HL-60 (cell line): ENCODE measurements around the gene KRT77.

Experiments
- DNase-seq, 2 experiments: peaks; one replicate each; pipeline ENCODE4 v3.0.0-alpha.2; 2010 to 2020; ENCODE audit warnings: low read depth in 1 of 2, low spot score in 1 of 2
- H3K27ac ChIP-seq: fragments of 250-450 bp; sonication (Bioruptor Pico); replicated peaks from 2 replicates; pipeline ENCODE4 v1.5.1; 2020; ENCODE audit warnings: mild to moderate bottlenecking, moderate library complexity
- H3K27me3 ChIP-seq: fragments of 250-450 bp; sonication (Bioruptor Pico); 2 replicates; pipeline ENCODE4 v1.5.1; 2021; ENCODE audit warnings: mild to moderate bottlenecking, moderate library complexity; ENCODE audit not compliant: insufficient read depth, poor library complexity, severe bottlenecking
- H3K4me3 ChIP-seq: replicated peaks from 2 replicates; pipeline ENCODE4 v1.5.1; 2011; ENCODE audit warnings: mild to moderate bottlenecking, control low read depth, low read length; ENCODE audit not compliant: insufficient read depth
- GABPA ChIP-seq: IDR thresholded peaks from 2 replicates; pipeline ENCODE4 v1.6.1; 2012; ENCODE audit warnings: low read depth
- POLR2AphosphoS5 ChIP-seq: IDR thresholded peaks from 2 replicates; pipeline ENCODE4 v1.6.1; 2012; ENCODE audit warnings: low read depth
- REST ChIP-seq: IDR thresholded peaks from 2 replicates; pipeline ENCODE4 v1.6.1; 2012; ENCODE audit warnings: low read depth; ENCODE audit not compliant: insufficient replicate concordance
- SPI1 ChIP-seq: IDR thresholded peaks from 2 replicates; pipeline ENCODE4 v1.6.1; 2012; ENCODE audit warnings: low read depth, mild to moderate bottlenecking, borderline replicate concordance
- TF ChIP-seq, protein P1 (sequence below): IDR thresholded peaks from one replicate; pipeline ENCODE4 v1.5.1; 2011; ENCODE audit warnings: low read length, control low read depth, inconsistent platforms; ENCODE audit not compliant: insufficient read depth

Gene KRT77

DNA sequence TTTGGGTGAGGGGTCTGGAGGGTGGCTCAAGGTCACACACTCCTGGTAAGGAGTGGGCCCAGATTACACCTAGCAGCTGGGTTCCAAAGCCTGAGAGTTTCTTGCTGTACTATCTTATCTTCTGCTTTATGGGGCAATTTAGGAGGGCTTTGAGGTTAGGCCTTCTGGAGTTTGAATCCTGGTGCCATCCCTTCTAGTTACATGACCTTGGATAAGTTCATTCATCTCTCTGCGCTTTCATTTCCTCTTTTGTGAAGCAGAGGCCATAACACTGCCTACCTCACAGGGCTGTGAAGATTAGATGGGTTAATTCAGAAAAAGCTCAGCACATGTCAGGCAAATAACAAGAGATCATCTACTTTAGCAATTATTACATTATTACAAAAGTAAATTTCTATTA is 7.4 kb upstream of the KRT77 start:
- DNase-seq: no peak
- TF ChIP-seq, protein P1, sequence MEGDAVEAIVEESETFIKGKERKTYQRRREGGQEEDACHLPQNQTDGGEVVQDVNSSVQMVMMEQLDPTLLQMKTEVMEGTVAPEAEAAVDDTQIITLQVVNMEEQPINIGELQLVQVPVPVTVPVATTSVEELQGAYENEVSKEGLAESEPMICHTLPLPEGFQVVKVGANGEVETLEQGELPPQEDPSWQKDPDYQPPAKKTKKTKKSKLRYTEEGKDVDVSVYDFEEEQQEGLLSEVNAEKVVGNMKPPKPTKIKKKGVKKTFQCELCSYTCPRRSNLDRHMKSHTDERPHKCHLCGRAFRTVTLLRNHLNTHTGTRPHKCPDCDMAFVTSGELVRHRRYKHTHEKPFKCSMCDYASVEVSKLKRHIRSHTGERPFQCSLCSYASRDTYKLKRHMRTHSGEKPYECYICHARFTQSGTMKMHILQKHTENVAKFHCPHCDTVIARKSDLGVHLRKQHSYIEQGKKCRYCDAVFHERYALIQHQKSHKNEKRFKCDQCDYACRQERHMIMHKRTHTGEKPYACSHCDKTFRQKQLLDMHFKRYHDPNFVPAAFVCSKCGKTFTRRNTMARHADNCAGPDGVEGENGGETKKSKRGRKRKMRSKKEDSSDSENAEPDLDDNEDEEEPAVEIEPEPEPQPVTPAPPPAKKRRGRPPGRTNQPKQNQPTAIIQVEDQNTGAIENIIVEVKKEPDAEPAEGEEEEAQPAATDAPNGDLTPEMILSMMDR: no peak
- peak; percentile 72; the same call in 1 of the 2 replicates for TF ChIP-seq SPI1
- Histone ChIP-seq H3K27ac (no peak overlapping the region), H3K27me3 (peaks cover 25% of the 10 kb centered on the region), H3K4me3 (no peak overlapping the region)

GRCh38 chr12:52708010-52708409 is 4.7 kb upstream of the KRT77 start:
- DNase-seq: no peak
- no peak for TF ChIP-seq SPI1
- TF ChIP-seq, protein P1: no peak
- no peak for TF ChIP-seq POLR2AphosphoS5
- no peak for TF ChIP-seq REST
- TF ChIP-seq GABPA: no peak
- no peak overlapping the region for H3K4me3 ChIP-seq
- H3K27ac ChIP-seq: no peak overlapping the region
- H3K27me3 ChIP-seq: peaks cover 4% of the 10 kb centered on the region

DNA sequence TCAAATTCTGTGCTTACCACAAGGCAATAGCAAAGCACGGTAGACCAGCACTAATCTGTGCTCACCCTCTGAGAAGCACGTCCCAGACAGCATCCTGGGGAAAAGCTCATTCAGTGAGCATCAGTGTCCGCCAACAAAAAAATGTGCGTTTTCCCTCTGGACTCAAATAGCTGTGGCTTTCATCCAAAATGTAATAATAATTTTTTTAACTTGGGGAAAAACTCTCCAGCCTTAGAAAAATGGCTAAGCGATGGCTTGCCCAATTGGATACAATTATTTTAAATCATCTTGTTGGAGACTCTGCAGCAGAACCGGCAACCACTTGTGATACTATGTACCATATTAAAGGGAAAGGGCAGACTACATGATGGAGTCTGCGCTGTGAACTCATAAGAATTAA is 1.1 kb upstream of the KRT77 start:
- no peak overlapping the region for H3K27ac ChIP-seq
- H3K27me3 ChIP-seq: no peaks in the 10 kb centered on the region
- DNase-seq: no peak
- no peak overlapping the region for H3K4me3 ChIP-seq
- no peak for TF ChIP-seq POLR2AphosphoS5
- TF ChIP-seq SPI1: no peak

DNA sequence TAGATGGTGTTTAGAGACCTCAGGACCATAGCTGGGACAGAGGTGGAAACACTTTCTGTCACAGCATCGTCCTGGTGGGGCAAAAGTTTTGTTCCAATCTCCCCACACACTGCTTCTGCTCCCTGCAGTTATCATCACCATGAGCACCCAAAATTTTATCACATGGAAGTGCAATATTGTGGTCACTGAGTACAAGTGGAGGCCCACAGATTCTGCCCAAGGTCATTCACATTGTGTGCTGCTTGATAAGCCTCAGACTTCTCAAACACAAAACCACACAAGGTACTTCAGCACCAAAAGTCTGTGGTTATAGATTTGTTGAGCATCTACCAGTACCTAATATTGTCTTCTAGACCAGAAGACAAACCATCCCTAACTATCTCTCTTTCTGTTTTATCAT is 554 bp upstream of the KRT77 start:
- no peak overlapping the region for H3K27ac ChIP-seq
- no peaks in the 10 kb centered on the region for H3K27me3 ChIP-seq
- no peak for DNase-seq
- H3K4me3 ChIP-seq: no peak overlapping the region
- TF ChIP-seq POLR2AphosphoS5 (no peak), GABPA (no peak)

DNA sequence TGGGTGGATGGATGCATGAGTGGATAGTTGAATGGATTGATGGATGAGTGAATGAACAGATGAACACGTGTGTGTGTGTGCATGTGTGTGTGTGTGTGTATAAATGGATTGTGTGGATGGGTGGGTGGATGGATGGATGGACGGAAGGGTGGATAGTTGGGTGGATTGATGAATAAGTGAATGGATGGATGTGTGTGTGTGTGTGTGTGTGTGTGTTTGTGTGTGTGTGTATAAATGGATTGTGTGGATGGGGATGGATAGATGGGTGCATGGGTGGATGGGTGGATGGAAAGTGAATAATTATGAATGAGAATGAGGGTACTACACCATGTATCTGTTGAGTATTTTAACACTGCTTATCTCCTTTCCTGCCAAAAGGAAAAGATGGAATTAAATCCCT is 986 bp downstream of the KRT77 start:
- Histone ChIP-seq H3K27me3 (no peaks in the 10 kb centered on the region), H3K4me3 (no peak overlapping the region), H3K27ac (no peak overlapping the region)
- no peak for DNase-seq
- TF ChIP-seq GABPA (no peak), POLR2AphosphoS5 (no peak), REST (no peak), SPI1 (no peak)
- TF ChIP-seq, protein P1: no peak
